Activated CD4-positive, alpha-beta memory T cell treated with anti-CD3 and anti-CD28 coated beads for 36 hours (primary cell): ENCODE data around the gene SHQ1. TPM values are rescaled to one million over a fixed set of nuclear protein-coding genes. Genes with fewer than 3 reads are reported as not detected.
"Not testable (repeated sequence)": the region's sequence is repeated elsewhere in the genome, so short reads cannot be mapped to it uniquely, and the experiment has no call there.

Source experiments
- CTCF ChIA-PET: fragments of 350-600 bp; sonication (Branson Sonifier 250); formaldehyde crosslinking; loops from one replicate; lab custom pipeline; 2021; ENCODE audit warnings: antibody characterized with exemption, inconsistent platforms; lab: Charles Lee
- POLR2A ChIA-PET: fragments of 350-600 bp; sonication (Branson Sonifier 250); formaldehyde crosslinking; loops from one replicate; lab custom pipeline; 2021; ENCODE audit warnings: antibody characterized with exemption; lab: Charles Lee
- DNase-seq: peaks from one replicate; pipeline ENCODE4 v3.0.0-alpha.2; 2020
- H3K27ac Mint-ChIP-seq: one replicate; pipeline ENCODE4 v1.8.0; 2021; ENCODE audit warnings: mixed read lengths
- H3K27me3 Mint-ChIP-seq: one replicate; pipeline ENCODE4 v1.8.0; 2021; ENCODE audit warnings: mixed read lengths
- H3K36me3 Mint-ChIP-seq: one replicate; pipeline ENCODE4 v1.8.0; 2021; ENCODE audit warnings: mixed read lengths
- H3K4me1 Mint-ChIP-seq: one replicate; pipeline ENCODE4 v1.8.0; 2021; ENCODE audit warnings: low read depth, mixed read lengths
- H3K4me3 Mint-ChIP-seq: one replicate; pipeline ENCODE4 v1.8.0; 2021; ENCODE audit warnings: mild to moderate bottlenecking, mixed read lengths
- H3K9me3 Mint-ChIP-seq: one replicate; pipeline ENCODE4 v1.8.0; 2021; ENCODE audit warnings: mixed read lengths
- intact Hi-C: fragments of 100-400 bp; cut with micrococcal nuclease; formaldehyde crosslinking; loops from one replicate; pipeline ENCODE4 v1.15.1; 2023
- total RNA-seq, 2 experiments: library from RNA; stranded (reverse); gene quantifications; one replicate each; pipeline ENCODE4 v1.2.3, GENCODE V29; 2021

The SHQ1 gene
- total RNA-seq, 2 experiments from 2014 or later, result 27.9 to 30.1 TPM

DNA sequence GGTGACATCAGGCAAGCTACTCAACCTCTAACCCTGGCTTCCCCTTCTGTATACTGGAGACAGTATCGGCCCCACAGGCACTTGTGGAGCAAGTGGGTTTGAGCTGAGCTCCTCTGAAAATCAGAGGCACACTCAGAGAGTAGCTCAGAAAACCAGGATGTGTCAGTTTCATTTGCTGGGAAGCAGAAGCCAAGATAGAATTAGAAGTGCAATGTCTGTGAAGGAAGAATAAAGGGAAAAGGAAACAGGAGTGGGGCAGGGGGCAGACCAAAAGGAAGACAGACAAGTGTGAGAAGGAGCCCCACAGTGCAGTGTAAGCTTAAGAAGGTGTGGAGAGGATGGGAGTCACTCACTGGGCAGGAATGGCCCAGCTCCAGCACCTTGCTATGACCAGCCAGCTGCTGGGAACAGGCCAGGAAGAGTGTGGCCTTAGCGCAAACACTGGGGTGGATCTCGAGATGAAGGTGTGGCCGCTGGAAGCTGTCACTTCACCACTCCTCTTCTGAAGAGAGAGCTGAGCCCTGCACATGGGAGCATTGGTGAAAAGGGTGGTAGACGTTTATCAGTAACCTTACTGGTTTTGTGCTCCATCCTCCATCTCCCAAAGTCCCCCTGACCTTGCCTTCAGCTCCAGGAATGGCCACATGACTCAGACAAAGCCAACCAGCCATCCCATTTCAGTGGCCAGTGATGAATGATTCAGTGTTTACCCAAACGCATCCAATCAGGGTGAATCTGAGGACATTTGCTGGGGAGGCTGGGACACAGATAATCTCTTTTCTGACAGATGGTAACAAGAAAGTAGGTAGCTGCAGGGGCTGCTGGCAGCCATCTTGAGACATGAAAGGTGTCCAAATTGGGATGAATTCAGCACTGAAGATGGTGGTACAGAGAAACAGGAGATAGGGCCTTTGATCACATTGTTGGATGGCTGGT is 108.4 kb downstream of the SHQ1 start:
- no peak for DNase-seq
- Mint-ChIP-seq H3K9me3 (peaks cover 6% of the 10 kb centered on the region), H3K27ac (no peak overlapping the region), H3K36me3 (no peaks in the 10 kb centered on the region), H3K4me3 (peak overlapping the region; percentile 75), H3K27me3 (no peaks in the 10 kb centered on the region), H3K4me1 (peaks cover 16% of the 10 kb centered on the region)
- ChIA-PET POLR2A (no interaction called here), CTCF (interaction anchor here (0.6 to 2.0 kb wide), 5 partner anchors 12 to 83 kb away, joined by 3 to 5 read pairs (median 3); no protein-coding TSS in a partner anchor)
- intact Hi-C loops, result loop anchor here (2.0 kb wide), 1 partner anchor 17 kb away; no protein-coding TSS in a partner anchor

GRCh38 chr3:72738752-72739530 is 109.3 kb downstream of the SHQ1 start:
- Mint-ChIP-seq H3K27ac (peak overlapping the region; percentile 44), H3K27me3 (no peaks in the 10 kb centered on the region), H3K36me3 (no peaks in the 10 kb centered on the region), H3K9me3 (peaks cover 10% of the 10 kb centered on the region), H3K4me3 (peak overlapping the region; percentile 75), H3K4me1 (peaks cover 16% of the 10 kb centered on the region)
- CTCF ChIA-PET, result interaction anchor here (0.6 to 2.0 kb wide), 6 partner anchors 13 to 330 kb away, joined by 3 to 5 read pairs (median 3); no protein-coding TSS in a partner anchor
- POLR2A ChIA-PET, result no interaction called here
- intact Hi-C loops, result loop anchor here (2.0 kb wide), 1 partner anchor 18 kb away; no protein-coding TSS in a partner anchor
- peak; percentile 85 for DNase-seq

DNA sequence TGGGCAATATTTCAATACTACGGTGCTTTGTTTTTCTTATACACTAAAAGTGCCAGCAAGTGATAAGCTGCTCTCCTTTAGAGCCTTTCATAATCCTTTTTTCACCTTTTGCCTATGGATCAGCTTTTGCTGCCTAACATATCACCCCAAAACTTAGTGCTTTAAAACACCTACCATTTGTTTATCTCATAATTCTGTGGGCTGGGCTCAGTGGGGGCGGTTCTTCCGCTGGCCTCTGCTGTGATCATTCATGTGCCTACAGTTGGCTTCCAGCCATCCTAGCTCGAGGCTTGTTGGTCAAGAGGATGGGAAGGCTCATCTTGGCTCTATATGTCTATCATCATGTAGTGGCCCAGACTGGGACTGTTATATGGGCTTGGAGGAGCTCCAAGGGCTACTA is 113.2 kb downstream of the SHQ1 start:
- CTCF ChIA-PET, DNase-seq, POLR2A ChIA-PET, H3K36me3 Mint-ChIP-seq, H3K27ac Mint-ChIP-seq, intact Hi-C loops, H3K27me3 Mint-ChIP-seq, H3K4me3 Mint-ChIP-seq: not testable (repeated sequence)
- H3K4me1 Mint-ChIP-seq, result peaks cover 14% of the 10 kb centered on the region
- H3K9me3 Mint-ChIP-seq, result peaks cover 26% of the 10 kb centered on the region

GRCh38 chr3:72733676-72734075 is 114.6 kb downstream of the SHQ1 start:
- CTCF ChIA-PET, result no interaction called here
- Mint-ChIP-seq H3K9me3 (peaks cover 26% of the 10 kb centered on the region), H3K4me3 (no peak overlapping the region), H3K27ac (no peak overlapping the region), H3K4me1 (peaks cover 5% of the 10 kb centered on the region), H3K36me3 (peaks cover 6% of the 10 kb centered on the region), H3K27me3 (no peaks in the 10 kb centered on the region)
- intact Hi-C loops, result no loop called here
- DNase-seq, result no peak
- POLR2A ChIA-PET, result no interaction called here

GRCh38 chr3:72732666-72733345 is 115.4 kb downstream of the SHQ1 start:
- H3K27ac Mint-ChIP-seq, POLR2A ChIA-PET, intact Hi-C loops, DNase-seq, H3K4me3 Mint-ChIP-seq, H3K4me1 Mint-ChIP-seq, H3K36me3 Mint-ChIP-seq, CTCF ChIA-PET, H3K27me3 Mint-ChIP-seq: not testable (repeated sequence)
- peaks cover 26% of the 10 kb centered on the region for H3K9me3 Mint-ChIP-seq

GRCh38 chr3:72728958-72729467 is 119.2 kb downstream of the SHQ1 start:
- Mint-ChIP-seq H3K4me1 (peaks cover 4% of the 10 kb centered on the region), H3K27ac (no peak overlapping the region), H3K27me3 (no peaks in the 10 kb centered on the region), H3K36me3 (peaks cover 6% of the 10 kb centered on the region), H3K9me3 (peaks cover 16% of the 10 kb centered on the region), H3K4me3 (no peak overlapping the region)
- ChIA-PET CTCF (no interaction called here), POLR2A (no interaction called here)
- intact Hi-C loops, result no loop called here
- DNase-seq, result no peak

- peaks cover 8% of the 10 kb centered on the region for H3K4me1 Mint-ChIP-seq
- peaks cover 5% of the 10 kb centered on the region for H3K36me3 Mint-ChIP-seq
- POLR2A ChIA-PET, result no interaction called here
- DNase-seq, result no peak
- no peak overlapping the region for H3K27ac Mint-ChIP-seq
- no peaks in the 10 kb centered on the region for H3K27me3 Mint-ChIP-seq
- intact Hi-C loops, result no loop called here
- peaks cover 14% of the 10 kb centered on the region for H3K9me3 Mint-ChIP-seq
- CTCF ChIA-PET, result no interaction called here
- no peak overlapping the region for H3K4me3 Mint-ChIP-seq
These were observed 119.8 kb downstream of the SHQ1 start for GRCh38 chr3:72728329-72728889.

- Mint-ChIP-seq H3K9me3 (peaks cover 7% of the 10 kb centered on the region), H3K36me3 (peaks cover 3% of the 10 kb centered on the region), H3K27ac (no peak overlapping the region), H3K27me3 (no peaks in the 10 kb centered on the region), H3K4me1 (peaks cover 15% of the 10 kb centered on the region), H3K4me3 (no peak overlapping the region)
- CTCF ChIA-PET, result no interaction called here
- POLR2A ChIA-PET, result no interaction called here
- DNase-seq, result no peak
- intact Hi-C loops, result no loop called here
These were observed 120.5 kb downstream of the SHQ1 start for GRCh38 chr3:72727726-72728125.

- Mint-ChIP-seq H3K36me3 (no peaks in the 10 kb centered on the region), H3K4me1 (peaks cover 17% of the 10 kb centered on the region), H3K27me3 (no peaks in the 10 kb centered on the region), H3K27ac (no peak overlapping the region), H3K9me3 (peaks cover 4% of the 10 kb centered on the region), H3K4me3 (no peak overlapping the region)
- ChIA-PET CTCF (no interaction called here), POLR2A (no interaction called here)
- no peak for DNase-seq
- intact Hi-C loops, result no loop called here
These were observed 121.1 kb downstream of the SHQ1 start for GRCh38 chr3:72727172-72727571.

GRCh38 chr3:72725229-72725628 is 123.0 kb downstream of the SHQ1 start:
- Mint-ChIP-seq H3K27me3 (no peaks in the 10 kb centered on the region), H3K4me3 (no peak overlapping the region), H3K36me3 (no peaks in the 10 kb centered on the region), H3K9me3 (no peaks in the 10 kb centered on the region), H3K4me1 (peaks cover 17% of the 10 kb centered on the region), H3K27ac (no peak overlapping the region)
- no peak for DNase-seq
- ChIA-PET CTCF (no interaction called here), POLR2A (no interaction called here)
- intact Hi-C loops, result no loop called here

DNA sequence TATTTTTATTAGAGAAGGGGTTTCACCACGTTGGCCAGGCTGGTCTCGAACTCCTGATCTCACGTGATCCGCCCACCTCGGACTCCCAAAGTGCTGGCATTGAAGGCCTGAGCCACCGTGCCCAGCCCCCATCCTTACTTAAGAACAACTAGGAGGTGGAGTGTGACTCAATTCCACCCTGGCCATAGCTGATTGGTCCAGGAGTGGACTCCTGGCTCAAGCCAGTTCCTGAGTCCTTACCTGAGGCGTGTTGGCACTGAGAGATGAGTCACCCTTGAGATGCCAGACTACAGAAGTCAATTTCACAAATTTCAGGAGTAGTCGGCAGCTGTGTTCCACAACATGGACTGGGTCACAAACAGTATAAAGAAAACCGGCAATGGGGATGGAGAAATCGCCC is 124.2 kb downstream of the SHQ1 start:
- Mint-ChIP-seq H3K27me3 (no peaks in the 10 kb centered on the region), H3K9me3 (no peaks in the 10 kb centered on the region), H3K36me3 (no peaks in the 10 kb centered on the region), H3K27ac (no peak overlapping the region), H3K4me3 (no peak overlapping the region), H3K4me1 (peaks cover 17% of the 10 kb centered on the region)
- POLR2A ChIA-PET, result no interaction called here
- DNase-seq, result no peak
- intact Hi-C loops, result no loop called here
- CTCF ChIA-PET, result interaction anchor here (0.8 to 1.3 kb wide), 3 partner anchors 14 to 98 kb away, joined by 3 to 4 read pairs (median 3); no protein-coding TSS in a partner anchor
